Measurements from ENCODE around the gene AMOTL1.
"Not testable (repeated sequence)": the region's sequence is repeated elsewhere in the genome, so short reads cannot be mapped to it uniquely, and the experiment has no call there.

AMOTL1 gene

DNA sequence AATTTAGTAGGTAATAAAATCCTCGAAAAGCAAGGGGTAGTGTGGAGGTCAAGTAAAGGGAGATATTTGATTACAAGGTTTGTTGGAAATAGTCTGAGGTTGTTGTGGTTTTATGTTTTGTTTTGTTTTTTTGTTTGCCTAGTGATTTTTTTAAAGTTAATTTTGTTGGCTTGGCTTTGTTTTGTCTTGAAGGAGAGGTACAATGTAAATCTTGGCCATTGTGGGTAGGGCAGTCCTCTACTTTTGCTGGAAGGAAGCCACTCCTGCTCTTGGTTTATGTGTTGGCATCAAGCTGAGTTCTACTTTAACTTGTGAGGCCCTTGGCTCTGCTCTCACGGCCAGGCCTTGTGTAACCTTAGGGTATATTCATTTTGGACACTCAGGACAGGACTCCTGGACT is 3.2 kb downstream of the AMOTL1 start:
- DNase-seq (ENCODE audit: low read depth): no peak

DNA sequence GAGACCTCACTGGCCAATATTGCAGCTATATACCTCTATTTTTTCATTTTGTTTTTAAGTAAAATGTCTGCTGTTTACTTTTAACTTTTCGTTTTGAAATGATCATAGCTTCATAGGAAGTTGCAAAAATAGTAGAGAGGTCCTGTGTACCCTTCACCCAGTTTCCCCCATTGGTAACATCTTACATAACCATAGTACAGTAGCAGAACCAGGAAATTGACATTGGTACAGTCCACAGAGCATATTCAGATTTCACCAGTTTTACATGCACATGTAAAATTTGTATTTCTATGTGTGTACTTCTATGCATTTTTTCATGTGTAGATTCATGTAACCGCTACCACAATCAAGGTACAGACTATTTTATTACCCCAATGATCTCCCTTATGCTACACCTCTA is 3.8 kb downstream of the AMOTL1 start:
- DNase-seq (ENCODE audit: low read depth): no peak

DNA sequence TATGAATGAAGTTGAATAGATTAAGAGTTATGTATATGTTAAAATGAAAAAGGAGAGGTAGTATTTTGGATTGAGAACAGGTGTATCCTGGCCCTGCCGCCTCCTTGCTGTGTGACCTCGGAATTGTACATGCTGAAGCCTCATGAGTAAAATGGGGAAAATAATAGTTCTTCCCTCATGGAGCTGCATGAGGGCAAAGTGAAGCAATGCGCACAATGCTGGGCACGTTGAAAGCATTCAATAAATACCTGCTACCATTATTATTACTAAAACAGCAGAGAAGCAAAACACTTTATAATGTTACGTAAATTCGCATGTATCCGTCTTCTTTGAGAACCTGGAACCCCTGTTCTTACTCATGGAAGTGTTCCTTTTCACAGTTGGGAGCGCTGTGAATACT is 5.7 kb downstream of the AMOTL1 start:
- DNase-seq (ENCODE audit: low read depth): no peak

DNA sequence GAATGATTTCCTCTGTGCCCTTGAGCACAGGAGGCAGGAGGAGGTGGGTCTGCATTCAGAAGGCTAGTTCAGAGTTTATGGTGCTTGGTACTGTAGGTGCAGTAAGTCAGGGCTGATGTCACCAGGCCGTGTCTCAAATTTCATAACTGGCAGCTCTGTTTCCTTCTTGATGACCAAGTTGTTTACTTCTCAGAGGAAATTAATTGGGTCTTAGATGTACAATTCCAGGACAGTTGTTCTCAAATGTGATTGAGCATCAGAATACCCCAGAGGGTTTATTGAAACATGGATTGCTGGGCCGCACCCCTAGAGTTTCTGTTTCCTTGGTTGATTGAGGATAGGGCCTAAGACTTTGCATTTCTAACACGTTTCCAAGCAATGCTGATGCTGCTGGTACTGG is 6.2 kb downstream of the AMOTL1 start:
- DNase-seq (ENCODE audit: low read depth): no peak

DNA sequence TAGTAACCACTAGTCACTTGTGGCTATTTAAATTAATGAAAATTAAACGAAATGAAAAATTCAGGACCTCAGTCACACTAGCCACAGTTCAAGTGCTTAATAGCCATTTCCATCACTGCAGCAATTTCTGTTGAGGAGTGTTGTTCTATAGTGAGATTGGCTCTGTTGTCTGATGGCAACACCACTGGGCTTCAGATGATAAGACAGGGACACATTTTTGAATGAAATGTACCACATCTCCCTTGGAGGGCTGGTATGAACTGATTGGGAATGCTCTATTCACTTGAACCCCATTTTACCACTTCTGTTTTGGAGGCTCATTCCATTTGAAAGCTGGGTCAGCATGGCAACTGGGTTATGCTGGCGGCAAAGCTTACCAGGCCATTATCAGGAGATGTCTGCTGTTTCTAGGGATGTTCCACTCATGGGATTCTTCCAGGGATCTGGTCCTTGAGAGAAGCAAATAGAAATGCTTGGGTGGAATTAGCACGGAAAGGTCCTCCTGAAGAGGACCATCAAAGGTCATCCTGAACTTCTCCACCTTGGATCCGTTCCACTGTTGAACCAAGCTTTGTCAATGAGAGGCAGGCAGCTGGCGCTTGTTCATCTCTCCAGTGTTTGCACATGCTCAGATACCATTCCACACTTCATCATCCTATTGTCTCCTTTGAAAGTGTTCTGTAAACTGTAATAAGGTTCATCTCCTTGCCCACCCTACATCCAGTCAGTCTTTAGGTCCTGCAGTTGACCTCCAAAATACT is 7.6 kb downstream of the AMOTL1 start:
- DNase-seq (ENCODE audit: low read depth): no peak

DNA sequence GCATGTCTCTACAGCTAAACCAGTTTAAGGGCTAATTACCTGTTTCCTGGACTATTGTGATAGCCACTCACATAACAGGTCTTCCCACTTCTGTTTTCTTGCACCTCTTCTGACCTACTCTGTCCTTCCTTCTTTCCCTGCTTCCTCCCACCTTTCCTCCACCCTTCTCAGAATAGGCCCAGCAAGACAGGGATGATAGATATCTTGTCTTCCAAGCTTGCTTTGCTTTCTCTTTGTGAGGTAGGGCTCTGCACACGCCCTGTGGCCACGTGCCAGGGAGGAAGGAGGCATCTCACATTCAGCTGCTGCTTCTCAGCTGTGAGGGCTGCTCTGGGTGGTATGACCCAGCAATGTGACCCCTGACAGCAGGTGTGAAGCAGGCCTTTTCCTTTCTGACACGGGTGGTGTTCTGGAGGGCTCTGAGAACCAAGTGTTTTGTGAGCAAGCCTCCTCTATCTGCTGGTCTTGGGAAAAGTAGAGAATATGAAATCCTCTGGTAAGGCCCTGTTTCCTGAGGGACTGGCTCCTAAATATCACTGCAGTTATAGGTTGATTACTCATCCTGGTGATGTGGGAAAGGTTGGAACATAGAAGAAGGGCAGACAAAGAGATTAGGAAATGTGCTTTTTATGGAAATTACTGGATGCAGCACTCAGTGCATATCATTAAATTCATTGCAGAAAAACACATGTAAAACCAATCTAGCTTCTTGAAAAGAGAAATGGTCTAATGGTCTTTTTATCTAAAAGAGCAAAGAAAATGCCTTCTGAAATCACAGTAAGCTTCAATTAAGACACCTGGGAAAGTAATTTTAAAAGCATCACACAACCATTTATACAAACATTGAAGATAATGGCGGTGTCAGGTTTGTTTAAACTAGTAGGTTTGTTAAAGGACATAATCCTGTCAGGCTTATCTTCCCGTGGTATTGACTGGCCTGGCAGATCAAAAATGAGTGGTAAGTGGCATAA is 8.5 kb downstream of the AMOTL1 start:
- no peak for DNase-seq (ENCODE audit: low read depth)

DNA sequence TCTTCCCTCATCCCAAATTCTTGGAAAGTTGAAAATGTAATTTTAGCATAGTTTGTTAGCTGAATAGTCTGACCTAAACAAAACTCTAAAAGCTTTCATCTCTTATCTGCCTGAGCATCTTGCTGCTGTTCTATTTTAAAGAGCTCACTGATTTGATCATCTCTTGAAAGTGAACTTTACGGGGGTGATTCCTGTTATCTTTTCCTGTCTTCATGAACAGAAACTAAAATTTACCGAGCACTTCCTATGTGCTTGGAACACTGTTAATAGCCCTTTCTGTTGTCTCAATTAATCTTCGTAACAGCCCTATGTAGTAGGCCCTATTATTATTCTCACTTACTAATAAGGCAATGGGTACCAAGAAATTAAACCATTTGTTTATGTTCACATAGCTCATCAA is 12.3 kb downstream of the AMOTL1 start:
- DNase-seq (ENCODE audit: low read depth): no peak

DNA sequence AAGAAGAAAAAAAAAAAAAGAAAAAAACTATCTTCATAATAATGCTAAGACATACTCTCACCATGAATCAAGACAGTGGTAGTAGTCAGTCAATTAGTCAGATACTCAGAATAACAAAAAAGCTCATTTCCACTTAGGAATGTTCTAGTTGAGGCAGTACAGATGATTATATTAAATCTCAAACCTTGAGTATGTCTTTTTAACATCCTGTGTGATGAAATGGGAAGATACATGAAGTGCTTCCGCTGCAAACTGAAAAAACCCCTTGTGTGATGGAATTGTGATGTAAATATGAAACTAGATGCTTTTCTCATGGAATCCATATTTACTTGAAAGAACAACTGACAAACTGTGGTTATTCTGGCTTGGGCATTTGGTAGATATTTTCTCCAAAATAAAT is 13.7 kb downstream of the AMOTL1 start:
- no peak for DNase-seq (ENCODE audit: low read depth)

DNA sequence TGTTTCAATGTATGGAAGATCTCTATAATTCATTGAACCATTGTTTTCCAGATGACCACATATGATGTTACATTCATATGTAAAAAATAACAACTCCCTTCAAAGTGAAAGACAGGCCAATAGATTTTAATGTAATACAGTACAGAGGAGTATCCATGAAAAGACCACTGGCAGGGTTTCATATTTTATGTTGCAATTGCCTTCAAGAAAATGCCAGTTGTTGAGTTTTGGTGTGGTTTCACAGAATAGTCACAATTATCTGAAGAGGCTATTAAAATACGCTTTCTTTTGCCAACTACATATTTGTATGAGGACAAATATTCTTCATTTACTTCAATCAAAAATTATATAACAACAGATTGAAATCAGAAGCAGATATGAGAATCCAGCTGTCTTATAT is 14.3 kb downstream of the AMOTL1 start:
- no peak for DNase-seq (ENCODE audit: low read depth)

DNA sequence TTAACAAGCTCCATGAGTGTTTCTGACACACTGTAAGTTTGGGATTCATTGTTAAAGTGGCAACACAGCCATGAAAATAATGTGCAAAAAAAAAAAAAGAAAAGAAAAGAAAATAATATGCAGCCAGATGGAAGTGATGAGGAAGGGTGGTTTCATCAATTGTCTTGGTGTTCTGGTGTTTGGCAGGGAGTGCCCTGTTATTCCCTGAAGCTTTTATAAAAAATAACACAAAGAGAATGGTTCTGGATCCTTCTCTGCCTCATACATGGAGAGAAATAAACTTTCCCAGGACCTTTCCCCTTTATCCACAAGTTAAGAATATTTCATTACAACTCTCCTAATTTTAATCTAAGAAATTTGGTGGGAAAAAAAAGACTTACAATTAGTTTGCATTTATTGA is 16.7 kb downstream of the AMOTL1 start:
- DNase-seq (ENCODE audit: low read depth): no peak

DNA sequence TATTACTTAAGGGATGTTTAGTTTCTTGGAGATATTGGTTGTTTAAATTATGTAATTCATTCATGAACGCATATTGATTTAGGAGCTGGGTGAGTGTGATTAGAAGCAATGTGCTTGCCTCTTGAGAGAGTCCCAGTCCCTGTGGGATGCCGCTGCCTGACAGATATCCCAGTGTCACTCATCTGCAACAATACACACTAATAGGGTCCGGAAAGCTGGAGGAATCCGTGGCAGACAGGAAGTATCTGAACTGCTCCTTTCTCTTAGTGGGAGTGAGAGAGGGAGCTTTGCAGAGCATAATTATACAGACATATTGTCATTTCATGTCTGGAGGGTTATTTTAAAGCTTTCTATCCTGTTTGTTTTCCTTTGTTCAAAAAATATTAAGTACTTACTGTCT is 17.4 kb downstream of the AMOTL1 start:
- DNase-seq (ENCODE audit: low read depth): no peak

DNA sequence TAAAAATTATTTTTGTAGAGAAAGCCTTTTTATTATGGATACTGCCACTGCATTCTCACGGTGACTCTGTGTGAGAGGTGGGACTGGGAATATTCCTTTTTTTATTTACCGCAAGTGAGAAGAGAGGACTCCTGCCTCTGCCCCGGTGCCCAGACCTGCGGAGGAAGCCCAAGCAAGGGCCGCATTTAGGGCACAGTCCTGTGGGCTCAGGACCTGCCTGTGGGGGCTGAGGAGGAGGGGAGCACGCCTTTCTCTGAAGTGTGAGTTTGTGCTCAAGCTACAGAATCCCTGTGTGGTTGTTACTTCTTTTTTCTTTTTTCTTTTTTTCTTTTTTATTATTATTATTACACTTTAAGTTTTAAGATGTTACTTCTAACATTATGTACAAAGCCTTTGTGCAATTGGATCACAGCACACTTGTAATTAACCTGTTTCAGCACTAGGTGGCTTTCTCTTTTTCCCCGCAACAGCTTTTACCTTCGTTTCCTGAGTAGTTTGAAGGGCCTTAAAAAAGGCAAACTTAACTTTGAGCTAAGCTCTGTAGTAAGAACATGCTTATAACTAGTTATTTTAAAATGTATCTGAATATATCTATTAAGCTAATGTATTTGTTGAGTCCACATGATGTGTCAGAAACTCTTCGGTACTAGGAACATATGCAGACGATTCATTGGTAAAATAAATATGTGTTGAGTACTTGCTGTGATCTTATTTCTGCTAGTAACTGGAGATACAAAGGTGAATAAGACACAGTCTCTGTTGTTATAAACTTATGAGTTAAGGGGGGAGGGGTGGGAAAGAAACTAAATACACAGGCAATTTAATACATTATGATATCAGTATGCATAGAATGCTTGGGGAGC is 18.3 kb downstream of the AMOTL1 start:
- DNase-seq (ENCODE audit: low read depth): no peak

DNA sequence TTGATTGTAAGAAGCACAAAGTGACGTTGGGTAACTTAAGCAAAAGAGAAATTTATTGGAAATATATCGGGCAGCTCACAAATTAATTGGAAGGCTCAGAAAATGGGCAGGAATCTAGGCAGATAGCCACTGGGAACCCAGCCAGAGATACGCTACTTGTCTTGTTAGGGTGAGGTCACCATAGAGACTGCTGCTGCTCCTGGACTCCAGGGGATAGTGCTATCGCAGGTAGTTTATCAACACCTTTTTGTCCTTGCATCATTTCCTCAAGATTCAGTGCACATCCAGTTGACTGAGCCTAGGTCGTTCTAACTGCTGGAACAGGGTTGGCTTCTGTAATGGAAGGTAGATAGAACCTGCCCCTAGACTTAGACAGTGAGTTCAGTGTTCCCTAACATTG is 19.6 kb downstream of the AMOTL1 start:
- no peak for DNase-seq (ENCODE audit: low read depth)

DNA sequence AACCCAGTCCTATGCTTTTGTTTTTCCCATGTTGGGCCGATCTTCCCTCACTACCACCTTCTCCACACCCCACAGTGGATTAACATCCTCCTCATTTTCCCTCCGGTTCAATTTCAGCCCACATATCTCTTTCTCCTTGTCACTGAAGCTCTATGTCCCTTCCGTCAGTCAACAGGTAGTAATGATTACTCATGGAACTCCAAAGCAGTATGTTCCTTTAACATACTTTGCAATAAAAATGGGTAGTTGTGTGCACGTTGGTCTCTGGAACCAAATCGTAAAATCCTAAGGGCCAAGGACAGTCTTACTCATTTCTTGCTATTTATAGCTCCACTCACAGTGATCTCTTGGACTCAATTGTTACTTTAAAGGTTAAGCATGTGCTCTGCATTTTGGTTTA is 20.2 kb downstream of the AMOTL1 start:
- DNase-seq (ENCODE audit: low read depth): no peak

DNA sequence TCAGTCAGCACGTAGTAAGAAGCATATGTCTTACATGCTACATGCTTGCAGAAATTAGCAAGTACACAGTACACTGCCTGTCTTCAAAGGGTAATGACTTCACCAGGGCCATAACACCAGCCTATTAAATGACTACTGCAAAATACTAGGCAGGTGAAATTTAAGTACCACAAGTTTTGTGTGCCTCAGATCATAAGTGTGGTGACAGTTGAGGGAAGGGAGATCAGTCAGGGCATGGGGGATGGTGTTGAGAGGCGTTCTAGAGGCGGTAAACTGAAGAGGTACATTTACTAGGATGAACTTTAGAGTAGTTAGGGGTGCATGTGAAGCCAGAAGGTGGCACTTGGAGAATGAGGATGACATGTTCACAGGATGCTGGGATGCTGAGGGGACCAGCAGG is 22.0 kb downstream of the AMOTL1 start:
- DNase-seq (ENCODE audit: low read depth): no peak

DNA sequence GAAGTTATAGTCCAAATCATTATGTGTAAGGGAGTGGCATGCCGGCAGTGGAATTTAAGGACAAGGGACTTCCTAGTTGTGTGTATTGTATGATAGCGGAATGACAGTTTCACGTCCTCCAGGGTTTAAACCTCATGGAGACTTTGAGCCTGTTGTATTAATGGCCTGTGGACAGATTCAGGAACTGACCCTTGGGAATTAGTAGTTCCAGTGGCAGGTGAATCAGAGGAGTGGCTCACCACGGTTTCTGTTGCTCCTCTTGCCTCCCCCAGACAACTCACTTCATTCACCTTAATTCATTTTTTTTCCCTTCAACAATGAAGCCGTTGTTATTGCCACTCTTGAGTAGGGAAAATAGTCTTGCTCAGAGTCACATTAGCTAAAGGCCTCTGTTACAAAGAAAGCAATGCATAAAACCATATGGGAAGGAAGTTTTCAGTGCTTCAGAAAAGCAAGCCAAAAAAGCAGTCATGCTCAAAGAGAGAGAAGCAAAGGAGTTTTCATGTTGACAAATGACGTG is 22.6 kb downstream of the AMOTL1 start:
- DNase-seq (ENCODE audit: low read depth): no peak

DNA sequence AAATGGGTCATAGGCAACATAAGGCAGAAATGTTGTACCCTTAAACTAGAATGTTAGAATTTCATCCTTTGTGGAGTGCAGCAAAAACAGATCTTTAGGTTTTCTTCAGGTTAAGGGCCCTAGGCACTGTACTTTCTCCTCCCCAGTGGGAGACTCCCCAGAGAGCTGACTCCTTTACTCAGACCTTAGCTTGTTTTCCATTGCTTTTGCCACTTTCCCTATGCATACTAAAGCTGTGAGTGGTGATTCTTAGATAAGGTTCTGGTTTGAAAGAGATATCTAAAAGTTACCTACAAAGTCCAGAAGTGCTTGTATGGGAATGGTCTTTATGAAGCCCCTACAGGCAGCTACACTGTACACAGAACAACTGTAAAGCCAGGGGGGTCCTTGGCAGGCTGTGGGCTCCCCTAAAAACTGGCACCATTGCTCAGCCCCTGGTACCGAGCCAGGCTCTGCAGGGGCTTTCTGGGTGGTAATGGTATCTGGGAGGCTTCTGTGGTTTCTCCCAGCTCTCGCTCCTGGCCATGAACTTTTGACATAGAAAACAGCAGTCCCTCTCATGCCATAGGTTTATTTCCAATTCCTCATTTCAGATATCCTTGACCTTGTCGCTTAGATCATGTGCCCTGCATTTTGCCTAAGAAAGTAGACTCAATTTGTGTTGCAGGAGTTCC is 23.2 kb downstream of the AMOTL1 start:
- no peak for DNase-seq (ENCODE audit: low read depth)

DNA sequence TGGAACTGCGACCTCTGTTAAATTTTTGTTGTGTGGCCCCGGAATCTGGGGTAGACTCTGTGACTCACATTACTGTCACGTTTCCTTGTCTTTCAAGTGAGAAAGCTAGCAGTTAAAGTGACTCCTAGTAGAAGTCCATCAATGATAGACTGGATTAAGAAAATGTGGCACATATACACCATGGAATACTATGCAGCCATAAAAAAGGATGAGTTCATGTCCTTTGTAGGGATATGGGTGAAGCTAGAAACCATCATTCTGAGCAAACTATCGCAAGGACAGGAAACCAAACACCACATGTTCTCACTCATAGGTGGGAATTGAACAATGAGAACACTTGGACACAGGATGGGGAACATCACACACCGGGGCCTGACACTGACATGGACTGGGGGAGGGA is 23.8 kb downstream of the AMOTL1 start:
- not testable (repeated sequence) for DNase-seq (ENCODE audit: low read depth)

DNA sequence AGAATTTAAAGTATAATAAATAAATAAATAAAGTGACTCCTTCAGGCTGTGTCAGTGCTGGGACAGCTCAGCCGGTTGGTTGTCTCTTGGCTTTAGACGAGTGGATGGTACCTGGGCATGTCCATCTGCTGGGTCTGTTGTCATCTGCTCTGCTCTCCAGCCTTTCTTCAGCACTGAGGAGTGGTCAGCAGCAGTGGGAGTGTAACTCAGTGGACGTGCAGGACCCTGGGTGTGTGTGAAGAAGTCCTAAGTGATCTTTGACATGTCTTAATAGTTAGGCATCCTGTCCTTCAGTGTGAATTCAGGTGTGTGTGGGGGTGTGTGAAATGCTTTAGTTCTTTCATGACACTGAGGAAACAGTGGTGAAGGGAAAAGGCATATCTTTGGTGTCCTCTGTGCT is 24.3 kb downstream of the AMOTL1 start:
- DNase-seq (ENCODE audit: low read depth): no peak

DNA sequence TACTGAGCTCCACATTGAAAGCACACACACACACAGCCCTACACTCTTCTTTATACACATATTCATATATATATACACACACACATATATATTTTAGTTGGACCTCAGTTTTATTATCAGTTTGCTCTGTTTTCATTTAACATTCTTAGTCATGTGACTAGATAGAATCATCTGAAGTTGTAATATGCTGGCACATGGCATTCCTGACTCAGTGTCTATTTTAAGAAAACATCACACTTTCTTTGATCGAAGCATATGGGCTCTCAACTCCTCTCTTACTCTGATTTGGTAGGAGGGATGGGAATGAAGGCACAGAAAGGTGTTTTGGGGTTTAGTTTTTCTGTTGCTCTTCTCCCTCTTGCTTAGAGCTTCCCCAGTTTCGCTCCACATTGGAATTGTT is 24.8 kb downstream of the AMOTL1 start:
- DNase-seq (ENCODE audit: low read depth): no peak

DNA sequence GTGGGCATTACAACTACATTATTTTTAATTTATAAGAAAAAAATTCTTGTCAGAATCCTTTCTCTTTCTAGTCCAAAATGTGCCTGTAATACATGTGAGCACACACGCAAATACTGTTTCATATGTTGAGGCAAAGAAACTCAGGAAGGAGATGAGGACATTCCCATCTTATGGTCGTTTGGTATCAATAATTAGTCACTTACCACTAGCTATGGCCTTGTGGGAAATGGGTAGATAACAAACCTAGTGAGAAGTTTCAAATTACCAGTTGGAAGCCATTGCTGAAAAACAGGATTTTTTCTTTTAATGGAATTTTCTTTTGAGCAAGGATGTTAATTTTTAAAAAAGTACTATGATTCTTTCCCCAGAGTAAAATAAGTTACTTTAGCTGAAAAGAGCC is 25.7 kb downstream of the AMOTL1 start:
- DNase-seq (ENCODE audit: low read depth): no peak
